ENCODE measurements around the gene STT3A. TPM values are rescaled to one million over a fixed set of nuclear protein-coding genes. Genes with fewer than 3 reads are reported as not detected.

STT3A gene
- total RNA-seq, 1 donor from 2014 or later = 91.6 TPM

- intact Hi-C loops (cut with DNase I) = no loop called here
- TF ChIP-seq POLR2AphosphoS5 (IDR thresholded peaks at IDR 0.05; ENCODE audit: insufficient read depth in 1 of 2, low read depth in 1 of 2) = peak; percentile 91 to 94
- TF ChIP-seq POLR2A (IDR thresholded peaks at IDR 0.05) = peak in 1 of 2 donors; percentile 43
- no peak for TF ChIP-seq CTCF (IDR thresholded peaks at IDR 0.05)
Measured at GRCh38 chr11:125625630-125626287, 33.1 kb downstream of the STT3A start.

GRCh38 chr11:125626288-125626950, 33.8 kb downstream of the STT3A start:
- Histone ChIP-seq H3K9me3 (no peaks in the 10 kb centered on the region), H3K27ac (peak overlapping the region; percentile 92), H3K27me3 (no peaks in the 10 kb centered on the region), H3K36me3 (peaks cover 0 to 3% of the 10 kb centered on the region in 2 donors), H3K4me3 (peak overlapping the region; percentile 54 to 70), H3K4me1 (peaks cover 19% of the 10 kb centered on the region)
- TF ChIP-seq POLR2A (IDR thresholded peaks at IDR 0.05) (no peak), POLR2AphosphoS5 (IDR thresholded peaks at IDR 0.05; ENCODE audit: insufficient read depth in 1 of 2, low read depth in 1 of 2) (no peak), CTCF (IDR thresholded peaks at IDR 0.05) (no peak)
- peak in 1 of 2 donors; percentile 86 for DNase-seq (ENCODE audit: extremely low spot score in 2 of 2)
- intact Hi-C loops (cut with DNase I) = no loop called here

More at GRCh38 chr11:125625630-125626287, 33.1 kb downstream of the STT3A start:
- peak in 1 of 2 donors; percentile 91 for DNase-seq (ENCODE audit: extremely low spot score in 2 of 2)
- no peaks in the 10 kb centered on the region for H3K27me3 ChIP-seq
- H3K4me1 ChIP-seq = peaks cover 19% of the 10 kb centered on the region
- H3K27ac ChIP-seq = peak overlapping the region; percentile 92
- no peaks in the 10 kb centered on the region for H3K9me3 ChIP-seq
- peaks cover 0 to 9% of the 10 kb centered on the region in 2 donors for H3K36me3 ChIP-seq
- peak overlapping the region; percentile 54 to 70 for H3K4me3 ChIP-seq

- Histone ChIP-seq H3K27me3 (no peaks in the 10 kb centered on the region), H3K27ac (no peak overlapping the region), H3K4me1 (peaks cover 19% of the 10 kb centered on the region), H3K9me3 (no peaks in the 10 kb centered on the region), H3K36me3 (no peaks in the 10 kb centered on the region), H3K4me3 (no peak overlapping the region)
- intact Hi-C loops (cut with DNase I) = no loop called here
- TF ChIP-seq POLR2A (IDR thresholded peaks at IDR 0.05) (no peak), POLR2AphosphoS5 (IDR thresholded peaks at IDR 0.05; ENCODE audit: insufficient read depth in 1 of 2, low read depth in 1 of 2) (no peak)
- no peak for DNase-seq (ENCODE audit: extremely low spot score in 2 of 2)
Measured at GRCh38 chr11:125627236-125627910, 34.7 kb downstream of the STT3A start.

GRCh38 chr11:125637840-125638239, 45.2 kb downstream of the STT3A start:
- intact Hi-C loops (cut with DNase I) = no loop called here
- DNase-seq (ENCODE audit: extremely low spot score in 2 of 2) = no peak
- TF ChIP-seq POLR2A (IDR thresholded peaks at IDR 0.05) (no peak), CTCF (IDR thresholded peaks at IDR 0.05) (no peak), POLR2AphosphoS5 (IDR thresholded peaks at IDR 0.05; ENCODE audit: insufficient read depth in 1 of 2, low read depth in 1 of 2) (no peak)
- Histone ChIP-seq H3K9me3 (no peaks in the 10 kb centered on the region), H3K4me1 (no peaks in the 10 kb centered on the region), H3K4me3 (no peak overlapping the region), H3K27ac (no peak overlapping the region), H3K27me3 (no peaks in the 10 kb centered on the region), H3K36me3 (no peaks in the 10 kb centered on the region)

GRCh38 chr11:125638315-125638714, 45.7 kb downstream of the STT3A start:
- no peaks in the 10 kb centered on the region for H3K27me3 ChIP-seq
- no peak for TF ChIP-seq POLR2A (IDR thresholded peaks at IDR 0.05)
- no peak for TF ChIP-seq POLR2AphosphoS5 (IDR thresholded peaks at IDR 0.05; ENCODE audit: insufficient read depth in 1 of 2, low read depth in 1 of 2)
- no peak for TF ChIP-seq CTCF (IDR thresholded peaks at IDR 0.05)
- intact Hi-C loops (cut with DNase I) = no loop called here
- no peaks in the 10 kb centered on the region for H3K4me1 ChIP-seq
- DNase-seq (ENCODE audit: extremely low spot score in 2 of 2) = no peak
- no peaks in the 10 kb centered on the region for H3K9me3 ChIP-seq
- H3K27ac ChIP-seq = no peak overlapping the region
- H3K4me3 ChIP-seq = no peak overlapping the region
- H3K36me3 ChIP-seq = no peaks in the 10 kb centered on the region
